SU-DHL-6 (cell line): ENCODE measurements around the gene LRRC25.

Experiments used
- EZH2phosphoT487 ChIP-seq: fragments of 200-600 bp; sonication (generic), shearing (Covaris generic); conservative IDR thresholded peaks from 2 replicates; pipeline ENCODE4 v1.6.1; 2018; ENCODE audit warnings: mild to moderate bottlenecking, antibody characterized with exemption, low read length, moderate library complexity, mixed read lengths
- TF ChIP-seq, protein P1 (sequence below): fragments of 200-600 bp; sonication (generic); IDR thresholded peaks from one replicate; pipeline ENCODE4 v1.5.1; 2017; ENCODE audit warnings: antibody characterized with exemption, mild to moderate bottlenecking, low read length, moderate library complexity; ENCODE audit not compliant: insufficient read depth, poor library complexity, severe bottlenecking

DNA sequence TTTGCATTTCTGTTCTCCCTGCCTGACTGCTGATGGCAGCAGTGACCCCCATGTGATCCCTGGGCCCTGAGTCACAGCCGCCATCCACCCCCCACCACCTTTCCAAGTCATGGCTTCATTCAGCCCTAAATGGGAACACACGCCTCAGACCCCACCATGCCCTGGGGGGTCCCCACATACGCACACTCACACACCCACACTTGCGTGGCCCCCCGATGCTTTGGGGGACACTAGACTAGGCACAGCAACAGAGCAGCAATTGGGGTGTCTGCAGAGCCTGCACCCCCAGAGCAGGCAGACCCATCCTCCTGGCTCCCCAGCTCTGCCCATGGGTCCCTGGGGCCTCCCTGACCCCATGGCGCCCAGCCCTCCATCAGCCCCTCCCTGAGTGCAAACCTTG, 46.0 kb upstream of the LRRC25 start:
- TF ChIP-seq, protein P1, sequence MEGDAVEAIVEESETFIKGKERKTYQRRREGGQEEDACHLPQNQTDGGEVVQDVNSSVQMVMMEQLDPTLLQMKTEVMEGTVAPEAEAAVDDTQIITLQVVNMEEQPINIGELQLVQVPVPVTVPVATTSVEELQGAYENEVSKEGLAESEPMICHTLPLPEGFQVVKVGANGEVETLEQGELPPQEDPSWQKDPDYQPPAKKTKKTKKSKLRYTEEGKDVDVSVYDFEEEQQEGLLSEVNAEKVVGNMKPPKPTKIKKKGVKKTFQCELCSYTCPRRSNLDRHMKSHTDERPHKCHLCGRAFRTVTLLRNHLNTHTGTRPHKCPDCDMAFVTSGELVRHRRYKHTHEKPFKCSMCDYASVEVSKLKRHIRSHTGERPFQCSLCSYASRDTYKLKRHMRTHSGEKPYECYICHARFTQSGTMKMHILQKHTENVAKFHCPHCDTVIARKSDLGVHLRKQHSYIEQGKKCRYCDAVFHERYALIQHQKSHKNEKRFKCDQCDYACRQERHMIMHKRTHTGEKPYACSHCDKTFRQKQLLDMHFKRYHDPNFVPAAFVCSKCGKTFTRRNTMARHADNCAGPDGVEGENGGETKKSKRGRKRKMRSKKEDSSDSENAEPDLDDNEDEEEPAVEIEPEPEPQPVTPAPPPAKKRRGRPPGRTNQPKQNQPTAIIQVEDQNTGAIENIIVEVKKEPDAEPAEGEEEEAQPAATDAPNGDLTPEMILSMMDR: no peak
- TF ChIP-seq EZH2phosphoT487: no peak
